ENCODE results near the gene DNAH9. TPM values are rescaled to one million over a fixed set of nuclear protein-coding genes. Genes with fewer than 3 reads are reported as not detected.

Gene DNAH9
- polyA plus RNA-seq, 1 donor (not counting 4 experiments of a cell fraction or from before 2014, with no cell fraction given): 0.42 TPM

DNA sequence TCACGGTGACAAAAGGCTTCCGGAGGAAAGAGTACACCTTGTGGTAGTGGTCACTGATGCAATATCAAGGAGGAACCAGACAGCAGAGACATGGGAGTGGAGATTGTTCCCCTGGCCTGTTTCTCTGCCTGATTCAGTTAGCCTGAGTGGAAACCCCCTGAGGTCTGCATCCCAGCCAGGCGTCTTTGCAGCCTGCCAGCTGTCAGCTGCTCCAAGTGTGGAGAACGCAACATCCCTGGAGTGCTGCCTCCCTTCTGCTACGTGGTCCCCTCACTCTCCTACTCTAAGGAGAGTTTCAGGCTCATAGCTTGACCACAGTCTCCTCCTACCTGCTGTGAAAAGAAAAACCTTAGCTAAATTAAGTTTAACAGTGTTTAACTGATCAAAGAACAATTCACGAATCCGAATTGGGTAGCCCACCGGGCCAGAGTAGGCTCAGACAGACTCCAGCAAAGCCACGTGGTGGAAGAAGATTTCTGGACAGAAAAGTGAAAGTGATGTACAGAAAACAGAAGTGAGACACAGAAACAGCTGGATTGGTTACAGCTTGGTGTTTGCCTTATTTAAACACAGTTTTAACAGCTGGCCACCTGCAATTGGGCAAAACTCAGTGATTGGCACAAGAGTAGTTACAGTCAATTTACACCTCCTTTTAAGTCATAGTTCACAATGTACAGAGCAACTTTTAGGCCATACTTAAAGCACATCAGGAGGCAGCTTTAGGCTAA lies 188.6 kb downstream of the DNAH9 start:
- Histone ChIP-seq H3K9ac (ENCODE audit: control insufficient read depth, extremely low read depth, insufficient read depth, low read length) (no peak overlapping the region), H3K4me2 (ENCODE audit: control insufficient read depth, extremely low read depth, insufficient read depth, low read depth, low read length) (no peak overlapping the region), H2AFZ (ENCODE audit: control insufficient read depth, low read length) (no peak overlapping the region), H3K4me1 (ENCODE audit: control insufficient read depth, extremely low read depth, insufficient read depth, low read length) (no peaks in the 10 kb centered on the region), H3K36me3 (ENCODE audit: control insufficient read depth in 2 of 2, extremely low read depth in 1 of 2, insufficient read depth in 2 of 2, low read length in 2 of 2) (no peaks in the 10 kb centered on the region), H3K27ac (ENCODE audit: control insufficient read depth, insufficient read depth, low read length) (no peak overlapping the region), H4K20me1 (ENCODE audit: control insufficient read depth, extremely low read depth, insufficient read depth, low read length) (no peaks in the 10 kb centered on the region), H3K79me2 (ENCODE audit: control insufficient read depth, insufficient read depth, low read length) (no peaks in the 10 kb centered on the region), H3K4me3 (ENCODE audit: control insufficient read depth in 2 of 3, extremely low read depth in 1 of 3, insufficient read depth in 2 of 3, low read depth in 1 of 3, low read length in 3 of 3) (no peak overlapping the region), H3K9me1 (ENCODE audit: control insufficient read depth, extremely low read depth, insufficient read depth, low read length) (no peaks in the 10 kb centered on the region), H3K9me3 (ENCODE audit: control insufficient read depth, low read depth, low read length) (no peaks in the 10 kb centered on the region), H3K27me3 (ENCODE audit: control insufficient read depth, extremely low read depth, insufficient read depth, low read length) (no peaks in the 10 kb centered on the region)
- DNase-seq (ENCODE audit: low read depth, low spot score): no peak
- dilution Hi-C loops (cut with MboI; ENCODE audit: extremely low pct_ligation_motif_present, low sequenced_read_pairs): no loop called here
- TF ChIP-seq EZH2 (IDR thresholded peaks at IDR 0.05; ENCODE audit: low read length) (no peak), CTCF (optimal IDR thresholded peaks at IDR 0.05 in 1 of 3, IDR thresholded peaks at IDR 0.05 in 1 of 3, conservative IDR thresholded peaks at IDR 0.05 in 1 of 3; ENCODE audit: extremely low read depth in 1 of 3, insufficient read depth in 2 of 3, low read length in 3 of 3) (no peak)
- no peak for FAIRE-seq

GRCh38 chr17:11795906-11796305 lies 197.6 kb downstream of the DNAH9 start:
- DNase-seq (ENCODE audit: low read depth, low spot score) (no peak), FAIRE-seq (no peak)
- H2AFZ ChIP-seq (ENCODE audit: control insufficient read depth, low read length): no peak overlapping the region
- no peaks in the 10 kb centered on the region for H3K9me1 ChIP-seq (ENCODE audit: control insufficient read depth, extremely low read depth, insufficient read depth, low read length)
- dilution Hi-C loops (cut with MboI; ENCODE audit: extremely low pct_ligation_motif_present, low sequenced_read_pairs): no loop called here
- H3K9me3 ChIP-seq (ENCODE audit: control insufficient read depth, low read depth, low read length): no peaks in the 10 kb centered on the region
- no peak overlapping the region for H3K9ac ChIP-seq (ENCODE audit: control insufficient read depth, extremely low read depth, insufficient read depth, low read length)
- TF ChIP-seq CTCF (optimal IDR thresholded peaks at IDR 0.05 in 1 of 3, IDR thresholded peaks at IDR 0.05 in 1 of 3, conservative IDR thresholded peaks at IDR 0.05 in 1 of 3; ENCODE audit: extremely low read depth in 1 of 3, insufficient read depth in 2 of 3, low read length in 3 of 3): no peak
- TF ChIP-seq EZH2 (IDR thresholded peaks at IDR 0.05; ENCODE audit: low read length): no peak
- no peaks in the 10 kb centered on the region for H4K20me1 ChIP-seq (ENCODE audit: control insufficient read depth, extremely low read depth, insufficient read depth, low read length)
- no peaks in the 10 kb centered on the region for H3K79me2 ChIP-seq (ENCODE audit: control insufficient read depth, insufficient read depth, low read length)
- H3K4me1 ChIP-seq (ENCODE audit: control insufficient read depth, extremely low read depth, insufficient read depth, low read length): no peaks in the 10 kb centered on the region
- no peaks in the 10 kb centered on the region for H3K27me3 ChIP-seq (ENCODE audit: control insufficient read depth, extremely low read depth, insufficient read depth, low read length)
- H3K27ac ChIP-seq (ENCODE audit: control insufficient read depth, insufficient read depth, low read length): no peak overlapping the region
- no peak overlapping the region for H3K4me2 ChIP-seq (ENCODE audit: control insufficient read depth, extremely low read depth, insufficient read depth, low read depth, low read length)
- H3K4me3 ChIP-seq (ENCODE audit: control insufficient read depth in 2 of 3, extremely low read depth in 1 of 3, insufficient read depth in 2 of 3, low read depth in 1 of 3, low read length in 3 of 3): no peak overlapping the region
- no peaks in the 10 kb centered on the region for H3K36me3 ChIP-seq (ENCODE audit: control insufficient read depth in 2 of 2, extremely low read depth in 1 of 2, insufficient read depth in 2 of 2, low read length in 2 of 2)
